ENCODE results near the gene OTOR.

Gene OTOR

GRCh38 chr20:16749573-16749972 lies 1.4 kb downstream of the OTOR start:
- no peak for DNase-seq (ENCODE audit: low read depth)

- DNase-seq (ENCODE audit: low read depth), result no peak
Measured at GRCh38 chr20:16752082-16752481, 3.9 kb downstream of the OTOR start.

- no peak for DNase-seq (ENCODE audit: low read depth)
Measured at GRCh38 chr20:16752901-16753300, 4.7 kb downstream of the OTOR start.

DNA sequence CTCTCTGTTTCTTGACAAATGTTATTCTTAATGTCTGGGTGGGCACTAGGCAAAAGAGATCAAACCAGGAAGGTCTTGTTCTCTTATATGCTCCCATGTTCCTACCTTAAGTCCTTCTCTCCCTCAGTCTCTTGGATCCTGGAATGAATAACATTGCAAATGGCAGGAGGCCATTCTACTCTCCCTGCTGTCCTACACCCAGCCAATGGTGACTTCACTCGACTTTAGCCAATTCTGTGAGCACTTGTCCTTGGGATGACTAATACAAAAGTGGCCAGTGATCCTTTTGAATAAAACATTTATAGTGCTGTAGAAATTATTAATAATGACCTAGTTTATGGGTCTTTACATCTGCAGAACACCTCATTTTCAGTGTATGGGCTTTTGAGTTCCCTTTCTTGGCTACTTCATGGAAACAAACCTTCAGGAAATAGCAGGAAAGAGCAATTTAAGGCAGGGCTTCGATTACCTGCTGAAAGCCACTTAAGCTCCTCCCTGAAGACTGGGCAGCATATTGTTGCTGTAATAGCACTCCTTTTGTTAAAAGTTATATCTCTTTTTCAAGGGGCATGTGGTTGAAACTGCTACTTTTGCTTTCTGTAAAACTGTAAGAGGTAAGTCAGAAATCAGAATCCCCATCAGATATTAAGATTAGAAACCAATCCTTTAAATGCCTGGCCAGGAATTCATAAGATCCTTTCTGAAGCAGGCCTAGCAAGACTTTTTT lies 10.5 kb downstream of the OTOR start:
- DNase-seq (ENCODE audit: low read depth), result no peak

- DNase-seq (ENCODE audit: low read depth), result no peak
Measured at GRCh38 chr20:16759181-16759563, 11.0 kb downstream of the OTOR start.

GRCh38 chr20:16760431-16761304 lies 12.5 kb downstream of the OTOR start:
- no peak for DNase-seq (ENCODE audit: low read depth)

- DNase-seq (ENCODE audit: low read depth), result peak; percentile 30
Measured at GRCh38 chr20:16761305-16761829, 13.2 kb downstream of the OTOR start.

DNA sequence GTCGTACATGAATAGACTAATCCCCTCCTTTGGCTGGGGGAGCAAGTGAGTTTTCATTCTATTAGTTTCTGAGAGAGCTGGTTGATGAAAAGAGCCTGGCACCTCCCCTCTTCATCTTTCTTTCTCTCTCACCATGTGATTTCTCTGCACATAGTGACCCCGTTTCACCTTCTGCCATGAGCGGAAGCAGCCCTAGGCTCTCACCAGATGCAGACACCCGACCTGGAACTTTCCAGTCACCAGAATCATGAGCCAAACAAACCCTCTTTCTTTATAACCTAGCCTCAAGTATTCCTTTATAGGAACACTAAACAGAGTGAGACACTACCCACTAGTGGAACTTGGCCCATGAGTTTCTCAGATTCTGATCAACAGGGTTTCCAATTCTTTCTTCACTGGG lies 16.4 kb downstream of the OTOR start:
- no peak for DNase-seq (ENCODE audit: low read depth)

GRCh38 chr20:16771213-16771612 lies 23.1 kb downstream of the OTOR start:
- DNase-seq (ENCODE audit: low read depth), result no peak

GRCh38 chr20:16775961-16776360 lies 27.8 kb downstream of the OTOR start:
- DNase-seq (ENCODE audit: low read depth), result no peak

DNA sequence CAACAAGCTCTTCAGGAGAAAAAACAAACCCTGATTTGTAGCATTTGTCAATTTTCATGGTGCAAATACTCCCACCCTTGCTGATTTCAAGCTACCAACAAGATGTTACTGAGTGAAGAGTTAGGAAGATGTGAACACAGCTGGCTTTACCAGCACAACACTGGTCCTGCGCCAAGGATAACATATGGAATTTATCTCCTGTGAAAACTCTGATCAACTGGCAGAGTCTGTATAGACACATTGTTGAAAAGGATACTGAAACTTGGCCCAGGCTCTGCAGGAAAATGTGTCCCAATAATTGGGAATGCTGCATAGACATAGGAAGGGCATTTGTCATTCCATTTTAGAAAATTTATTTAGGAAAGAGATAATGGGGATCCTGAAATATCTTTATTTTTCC lies 29.0 kb downstream of the OTOR start:
- no peak for DNase-seq (ENCODE audit: low read depth)

DNA sequence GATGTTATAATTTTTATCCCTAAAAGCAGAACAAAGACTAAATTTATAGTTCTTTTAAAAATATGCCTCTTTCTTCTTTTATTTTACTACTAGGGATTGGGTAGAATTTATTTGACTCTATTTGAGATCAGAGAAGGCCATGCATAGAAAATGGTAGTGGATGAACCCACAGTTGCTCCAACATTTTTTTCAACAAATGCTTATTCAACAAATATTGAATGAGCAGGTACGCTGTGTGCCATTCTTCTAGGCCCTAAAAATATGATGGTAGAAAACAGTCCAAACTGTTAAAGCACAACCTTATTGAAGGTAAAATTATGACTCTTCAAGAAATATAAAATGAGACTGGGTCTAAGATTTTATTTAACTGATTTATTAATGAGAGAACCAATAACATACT lies 30.0 kb downstream of the OTOR start:
- no peak for DNase-seq (ENCODE audit: low read depth)

- DNase-seq (ENCODE audit: low read depth), result no peak
Measured at GRCh38 chr20:16781496-16781895, 33.3 kb downstream of the OTOR start.

GRCh38 chr20:16785226-16785625 lies 37.1 kb downstream of the OTOR start:
- DNase-seq (ENCODE audit: low read depth), result no peak

All from stimulated activated CD8-positive, alpha-beta memory T cell treated with anti-CD3 and anti-CD28 coated beads, Interleukin-15, amount 100 ng/mL, for 1 hour (primary cell).